ENCODE data around the gene TUT1.

TUT1 gene

GRCh38 chr11:62578541-62578940 is 12.8 kb downstream of the TUT1 start:
- H3K4me3 ChIP-seq (ENCODE audit: control insufficient read depth, low read depth, low read length): no peak overlapping the region
- TF ChIP-seq, protein P1, sequence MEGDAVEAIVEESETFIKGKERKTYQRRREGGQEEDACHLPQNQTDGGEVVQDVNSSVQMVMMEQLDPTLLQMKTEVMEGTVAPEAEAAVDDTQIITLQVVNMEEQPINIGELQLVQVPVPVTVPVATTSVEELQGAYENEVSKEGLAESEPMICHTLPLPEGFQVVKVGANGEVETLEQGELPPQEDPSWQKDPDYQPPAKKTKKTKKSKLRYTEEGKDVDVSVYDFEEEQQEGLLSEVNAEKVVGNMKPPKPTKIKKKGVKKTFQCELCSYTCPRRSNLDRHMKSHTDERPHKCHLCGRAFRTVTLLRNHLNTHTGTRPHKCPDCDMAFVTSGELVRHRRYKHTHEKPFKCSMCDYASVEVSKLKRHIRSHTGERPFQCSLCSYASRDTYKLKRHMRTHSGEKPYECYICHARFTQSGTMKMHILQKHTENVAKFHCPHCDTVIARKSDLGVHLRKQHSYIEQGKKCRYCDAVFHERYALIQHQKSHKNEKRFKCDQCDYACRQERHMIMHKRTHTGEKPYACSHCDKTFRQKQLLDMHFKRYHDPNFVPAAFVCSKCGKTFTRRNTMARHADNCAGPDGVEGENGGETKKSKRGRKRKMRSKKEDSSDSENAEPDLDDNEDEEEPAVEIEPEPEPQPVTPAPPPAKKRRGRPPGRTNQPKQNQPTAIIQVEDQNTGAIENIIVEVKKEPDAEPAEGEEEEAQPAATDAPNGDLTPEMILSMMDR (IDR thresholded peaks at IDR 0.05; ENCODE audit: control insufficient read depth, insufficient read depth, low read depth, low read length, missing control alignments): no peak
- no peak for DNase-seq (ENCODE audit: low read depth)

DNA sequence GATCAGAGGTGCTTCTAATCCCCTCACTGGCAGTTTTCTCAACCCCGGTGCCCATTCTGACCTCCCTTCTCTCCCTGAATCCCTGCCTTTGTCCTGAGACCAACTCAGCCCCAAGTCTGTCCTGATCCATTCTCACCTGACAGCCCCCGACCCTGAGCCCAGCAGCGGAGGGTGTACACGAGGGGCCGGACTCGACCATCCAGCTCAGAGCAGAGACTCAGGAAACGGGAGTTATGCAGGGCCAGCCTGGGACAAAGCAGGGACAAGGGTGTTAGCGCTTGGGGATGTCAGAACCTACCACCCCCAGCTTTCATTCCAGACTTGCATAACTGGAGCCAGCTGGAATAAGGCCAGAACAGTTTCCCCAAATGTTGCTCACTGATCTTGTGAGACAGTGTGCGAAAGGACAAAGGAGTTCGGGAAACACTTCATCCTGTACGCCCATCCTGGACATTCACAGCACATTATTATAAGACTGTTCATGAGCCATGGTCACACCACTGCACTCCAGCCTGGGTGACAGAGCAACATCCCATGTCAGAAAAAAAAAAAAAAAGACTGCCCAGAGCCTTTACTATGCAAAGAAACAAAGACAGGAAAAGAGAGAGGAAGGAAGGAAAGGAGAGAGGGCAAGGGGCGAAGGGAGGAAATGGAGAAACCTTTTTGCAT is 14.1 kb downstream of the TUT1 start:
- TF ChIP-seq, protein P1 (IDR thresholded peaks at IDR 0.05; ENCODE audit: control insufficient read depth, insufficient read depth, low read depth, low read length, missing control alignments): no peak
- no peak overlapping the region for H3K4me3 ChIP-seq (ENCODE audit: control insufficient read depth, low read depth, low read length)
- DNase-seq (ENCODE audit: low read depth): no peak

- TF ChIP-seq, protein P1 (IDR thresholded peaks at IDR 0.05; ENCODE audit: control insufficient read depth, insufficient read depth, low read depth, low read length, missing control alignments): no peak
- no peak for DNase-seq (ENCODE audit: low read depth)
- peak overlapping the region; percentile 74 for H3K4me3 ChIP-seq (ENCODE audit: control insufficient read depth, low read depth, low read length)
Measured at GRCh38 chr11:62575837-62576236, 15.5 kb downstream of the TUT1 start.

GRCh38 chr11:62575156-62575555 is 16.2 kb downstream of the TUT1 start:
- no peak for DNase-seq (ENCODE audit: low read depth)
- peak overlapping the region; percentile 74 for H3K4me3 ChIP-seq (ENCODE audit: control insufficient read depth, low read depth, low read length)
- TF ChIP-seq, protein P1 (IDR thresholded peaks at IDR 0.05; ENCODE audit: control insufficient read depth, insufficient read depth, low read depth, low read length, missing control alignments): no peak

DNA sequence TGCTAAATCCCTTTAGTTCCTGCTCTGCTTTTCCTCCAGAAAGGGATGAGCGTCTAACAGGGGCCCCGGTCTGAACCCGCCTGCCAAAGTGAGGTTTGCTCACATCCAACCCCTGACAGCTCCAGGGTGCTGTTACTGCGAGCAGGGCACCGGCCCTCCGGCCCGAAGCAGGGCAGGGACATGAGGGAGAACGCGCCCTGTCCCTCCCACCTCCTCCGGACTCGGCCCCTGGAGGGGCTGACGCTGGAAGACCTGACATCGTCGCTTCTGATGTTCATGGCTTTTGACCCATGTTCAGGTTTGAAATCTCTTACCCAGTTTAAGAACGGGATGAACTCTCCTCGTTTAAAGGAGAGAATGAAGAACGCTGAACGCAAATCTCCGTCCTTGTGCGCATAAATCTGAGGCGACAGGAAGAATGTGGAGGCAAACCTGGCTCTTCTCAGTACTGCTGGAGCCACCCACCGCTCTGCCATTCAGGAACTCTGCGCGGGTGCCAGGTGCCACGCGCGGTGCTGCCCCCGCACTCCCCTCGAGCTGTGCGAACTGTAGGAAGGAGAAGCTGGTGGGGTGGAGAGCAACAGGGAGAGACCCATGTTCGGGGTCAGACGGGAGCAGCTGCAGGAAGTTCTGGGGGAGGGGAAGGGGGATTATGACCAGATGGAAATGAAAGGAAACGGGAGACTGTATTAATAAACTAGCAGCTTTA is 16.8 kb downstream of the TUT1 start:
- TF ChIP-seq, protein P1 (IDR thresholded peaks at IDR 0.05; ENCODE audit: control insufficient read depth, insufficient read depth, low read depth, low read length, missing control alignments): no peak
- no peak for DNase-seq (ENCODE audit: low read depth)
- H3K4me3 ChIP-seq (ENCODE audit: control insufficient read depth, low read depth, low read length): peak overlapping the region; percentile 74

DNA sequence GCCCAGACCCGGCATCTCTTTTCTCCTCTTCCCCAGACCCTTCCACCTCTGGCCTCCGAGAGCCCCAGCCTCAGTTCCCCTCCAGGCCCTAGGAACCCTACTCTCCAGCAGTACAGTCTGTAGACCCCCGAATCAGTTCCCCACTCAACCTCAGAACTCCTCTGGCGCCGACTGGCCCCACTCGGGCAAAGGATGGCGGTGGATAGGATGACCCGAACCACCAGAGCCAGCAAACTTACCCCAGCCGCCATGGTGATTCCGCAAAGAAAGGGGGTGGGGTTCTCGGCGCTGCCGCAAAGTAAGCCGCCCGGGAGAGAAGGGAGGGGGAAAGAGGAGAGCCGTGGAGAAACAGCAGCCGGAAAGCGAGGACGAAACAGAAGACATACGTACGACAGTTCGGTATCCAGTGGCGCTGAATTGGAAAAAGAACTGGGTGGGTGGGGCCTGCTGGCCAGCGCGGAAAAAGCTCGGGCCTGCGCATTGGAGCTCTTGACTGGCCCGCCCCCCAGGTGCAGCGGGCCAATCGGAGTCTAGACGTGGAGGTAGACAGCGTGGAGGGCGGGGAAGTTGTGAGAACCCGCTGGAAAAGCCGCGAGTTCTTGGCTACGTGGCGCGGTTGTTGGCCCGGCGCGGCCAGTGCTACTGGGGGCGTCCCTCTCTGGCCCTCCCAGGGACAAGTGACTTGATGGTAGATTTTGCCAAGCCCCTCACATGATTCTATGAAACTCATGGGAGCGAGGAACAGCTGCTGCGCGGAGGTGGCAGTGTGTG is 17.5 kb downstream of the TUT1 start, which contains the start of gene EEF1G:
Gene EEF1G (minus strand): TSS at position 300 of the 771 bp plus-strand sequence. CDS start 49 bp downstream, at position 251.
- DNase-seq (ENCODE audit: low read depth): peak; percentile 100
- TF ChIP-seq, protein P1 (IDR thresholded peaks at IDR 0.05; ENCODE audit: control insufficient read depth, insufficient read depth, low read depth, low read length, missing control alignments): no peak
- peak within 1 kb of the TSS; percentile 92 for H3K4me3 ChIP-seq (ENCODE audit: control insufficient read depth, low read depth, low read length)

All from AG09309 (cell line).